HepG2 (cell line): Measurements from ENCODE around the gene MPG. TPM values are rescaled to one million over a fixed set of nuclear protein-coding genes. Genes with fewer than 3 reads are reported as not detected.

Experiments used
- AGO2 ChIP-seq: fragments of 200-400 bp; formaldehyde crosslinking; optimal IDR thresholded peaks from 2 replicates; pipeline ENCODE3; 2017; ENCODE audit warnings: mild to moderate bottlenecking, low read depth, low read length, moderate library complexity
- AKAP8 ChIP-seq: sonication (generic); formaldehyde crosslinking; IDR thresholded peaks from 2 replicates; pipeline ENCODE4 v1.5.1; 2020; ENCODE audit warnings: mild to moderate bottlenecking, missing genetic modification reagents
- ERF ChIP-seq: IDR thresholded peaks from 2 replicates; pipeline ENCODE4 v1.6.1; 2018; ENCODE audit warnings: missing biosample characterization, missing genetic modification reagents
- IKZF4 ChIP-seq: sonication (generic); formaldehyde crosslinking; IDR thresholded peaks from 2 replicates; pipeline ENCODE4 v1.5.1; 2020; ENCODE audit warnings: borderline replicate concordance, mild to moderate bottlenecking, low read depth, missing genetic modification reagents; ENCODE audit errors: not compliant biosample characterization
- KDM2A ChIP-seq: sonication (generic); formaldehyde crosslinking; IDR thresholded peaks from 2 replicates; pipeline ENCODE4 v1.4.0; 2020; ENCODE audit warnings: low read depth, missing genetic modification reagents, borderline replicate concordance
- SALL1 ChIP-seq: sonication (generic); formaldehyde crosslinking; IDR thresholded peaks from 2 replicates; pipeline ENCODE4 v1.8.0; 2022; ENCODE audit warnings: mild to moderate bottlenecking, missing genetic modification reagents
- TBL1XR1 ChIP-seq: fragments of 150-350 bp; IDR thresholded peaks from 2 replicates; pipeline ENCODE4 v1.6.1; 2014; ENCODE audit warnings: borderline replicate concordance, low read length; ENCODE audit not compliant: partially characterized antibody
- TEAD3 ChIP-seq: optimal IDR thresholded peaks from 2 replicates; pipeline ENCODE3; 2016; ENCODE audit warnings: borderline replicate concordance
- ZBTB4 ChIP-seq: sonication (generic); formaldehyde crosslinking; IDR thresholded peaks from 2 replicates; pipeline ENCODE4 v1.4.0; 2020; ENCODE audit warnings: missing genetic modification reagents, mild to moderate bottlenecking, borderline replicate concordance
- ZNF101 ChIP-seq: sonication (generic); formaldehyde crosslinking; IDR thresholded peaks from 2 replicates; pipeline ENCODE4 v1.4.0; 2020; ENCODE audit warnings: mild to moderate bottlenecking, low read depth, missing genetic modification reagents, borderline replicate concordance
- ZNF124 ChIP-seq: sonication (generic); formaldehyde crosslinking; IDR thresholded peaks from 2 replicates; pipeline ENCODE4 v1.4.0; 2020; ENCODE audit warnings: missing genetic modification reagents
- ZNF205 ChIP-seq: IDR thresholded peaks from 2 replicates; pipeline ENCODE4 v1.6.1; 2018; ENCODE audit warnings: missing biosample characterization, missing genetic modification reagents
- ZNF274 ChIP-seq: sonication (generic); formaldehyde crosslinking; IDR thresholded peaks from 2 replicates; pipeline ENCODE4 v1.5.1; 2020; ENCODE audit warnings: mild to moderate bottlenecking, missing genetic modification reagents
- ZNF496 ChIP-seq: sonication (generic); formaldehyde crosslinking; IDR thresholded peaks from 2 replicates; pipeline ENCODE4 v1.8.1; 2023; ENCODE audit warnings: mild to moderate bottlenecking, moderate library complexity, missing genetic modification reagents; ENCODE audit not compliant: insufficient replicate concordance
- ZNF687 ChIP-seq: sonication (generic); formaldehyde crosslinking; IDR thresholded peaks from 2 replicates; pipeline ENCODE4 v1.5.1; 2020; ENCODE audit warnings: mild to moderate bottlenecking, missing genetic modification reagents, moderate library complexity
- polyA plus RNA-seq, 8 experiments: library from polyadenylated mRNA; depleted of rRNA in 3 of 8; stranded (reverse) in 7 of 8; unstranded in 1 of 8; fragments of >200 nt; fragmentation: Illumina TruSeq in 4 of 8; extraction: Trizol in 4 of 8; gene quantifications; 2 replicates each; pipeline versions ENCODE4 v1.2.1 to v1.2.3, GENCODE V29; 2011 to 2016; ENCODE audit warnings: low read depth in 4 of 8, missing spikeins in 1 of 8, mixed read lengths in 1 of 8; ENCODE audit not compliant: insufficient read depth in 1 of 8
- total RNA-seq, 5 experiments: library from RNA; depleted of rRNA; stranded (reverse); fragments of >200 nt; fragmentation: Illumina TruSeq; extraction: Trizol; gene quantifications; 2 replicates each; pipeline ENCODE4 v1.2.3, GENCODE V29; 2016; ENCODE audit warnings: low read depth in 1 of 5
- TF ChIP-seq, protein P1 (sequence below): sonication (generic); formaldehyde crosslinking; IDR thresholded peaks from 2 replicates; pipeline ENCODE4 v1.5.0; 2020; ENCODE audit warnings: mild to moderate bottlenecking, missing genetic modification reagents, borderline replicate concordance

Gene MPG
- total and polyA plus RNA-seq, 2 of the 13 experiments (the other 11 are each of a cell fraction or from before 2014, with no cell fraction given), result 59.1 to 62.5 TPM

DNA sequence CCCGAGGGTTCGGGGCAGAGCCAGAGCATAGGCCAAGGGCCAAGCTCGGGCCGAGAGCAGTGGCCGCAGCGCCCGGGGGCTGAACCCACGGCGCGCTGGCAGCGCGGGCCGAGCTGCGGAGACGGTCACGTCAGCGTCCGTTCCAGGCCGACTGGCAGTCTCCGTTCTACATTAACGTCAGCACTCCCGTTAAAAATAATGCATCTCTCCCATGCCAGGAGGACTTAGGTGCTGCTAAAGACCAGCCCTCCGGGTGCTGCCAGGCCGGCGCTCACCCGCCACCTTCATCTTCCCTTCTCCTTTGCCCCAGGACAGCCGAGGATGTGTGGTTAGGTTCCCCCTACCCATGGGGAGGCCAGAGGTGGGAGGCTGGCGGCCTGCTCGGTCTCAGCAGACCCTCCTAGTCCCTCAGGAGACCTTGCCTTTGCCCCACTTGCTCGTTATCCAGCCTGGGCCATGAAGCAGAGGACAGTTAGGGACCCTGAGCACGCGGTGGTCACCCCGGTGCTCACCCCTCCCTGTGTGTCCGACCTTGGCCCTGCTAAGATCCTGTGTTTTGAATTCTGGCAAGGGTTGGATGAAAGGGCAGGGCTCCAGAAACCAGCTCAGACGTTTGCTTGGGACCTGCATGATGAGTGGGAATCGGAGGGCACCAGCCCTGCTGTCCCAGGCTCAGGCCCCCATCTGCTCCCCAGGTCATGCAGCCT lies 572 bp downstream of the MPG start (continued):
- peak; percentile 51 for TF ChIP-seq ZNF687 (CRISPR knock-in tag)
- no peak for TF ChIP-seq ZNF101 (CRISPR knock-in tag)
- 0 out of 2 replicates have a peak, but pooled peaks have one; percentile 22 for TF ChIP-seq ERF (CRISPR knock-in tag)
- TF ChIP-seq TBL1XR1, result no peak
- TF ChIP-seq ZNF205 (CRISPR knock-in tag), result 0 out of 2 replicates have a peak, but pooled peaks have one; percentile 37
- peak; percentile 23 for TF ChIP-seq AGO2
- 0 out of 2 replicates have a peak, but pooled peaks have one; percentile 1 for TF ChIP-seq AKAP8 (CRISPR knock-in tag)
- TF ChIP-seq, protein P1, sequence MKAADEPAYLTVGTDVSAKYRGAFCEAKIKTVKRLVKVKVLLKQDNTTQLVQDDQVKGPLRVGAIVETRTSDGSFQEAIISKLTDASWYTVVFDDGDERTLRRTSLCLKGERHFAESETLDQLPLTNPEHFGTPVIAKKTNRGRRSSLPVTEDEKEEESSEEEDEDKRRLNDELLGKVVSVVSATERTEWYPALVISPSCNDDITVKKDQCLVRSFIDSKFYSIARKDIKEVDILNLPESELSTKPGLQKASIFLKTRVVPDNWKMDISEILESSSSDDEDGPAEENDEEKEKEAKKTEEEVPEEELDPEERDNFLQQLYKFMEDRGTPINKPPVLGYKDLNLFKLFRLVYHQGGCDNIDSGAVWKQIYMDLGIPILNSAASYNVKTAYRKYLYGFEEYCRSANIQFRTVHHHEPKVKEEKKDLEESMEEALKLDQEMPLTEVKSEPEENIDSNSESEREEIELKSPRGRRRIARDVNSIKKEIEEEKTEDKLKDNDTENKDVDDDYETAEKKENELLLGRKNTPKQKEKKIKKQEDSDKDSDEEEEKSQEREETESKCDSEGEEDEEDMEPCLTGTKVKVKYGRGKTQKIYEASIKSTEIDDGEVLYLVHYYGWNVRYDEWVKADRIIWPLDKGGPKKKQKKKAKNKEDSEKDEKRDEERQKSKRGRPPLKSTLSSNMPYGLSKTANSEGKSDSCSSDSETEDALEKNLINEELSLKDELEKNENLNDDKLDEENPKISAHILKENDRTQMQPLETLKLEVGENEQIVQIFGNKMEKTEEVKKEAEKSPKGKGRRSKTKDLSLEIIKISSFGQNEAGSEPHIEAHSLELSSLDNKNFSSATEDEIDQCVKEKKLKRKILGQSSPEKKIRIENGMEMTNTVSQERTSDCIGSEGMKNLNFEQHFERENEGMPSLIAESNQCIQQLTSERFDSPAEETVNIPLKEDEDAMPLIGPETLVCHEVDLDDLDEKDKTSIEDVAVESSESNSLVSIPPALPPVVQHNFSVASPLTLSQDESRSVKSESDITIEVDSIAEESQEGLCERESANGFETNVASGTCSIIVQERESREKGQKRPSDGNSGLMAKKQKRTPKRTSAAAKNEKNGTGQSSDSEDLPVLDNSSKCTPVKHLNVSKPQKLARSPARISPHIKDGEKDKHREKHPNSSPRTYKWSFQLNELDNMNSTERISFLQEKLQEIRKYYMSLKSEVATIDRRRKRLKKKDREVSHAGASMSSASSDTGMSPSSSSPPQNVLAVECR (CRISPR knock-in tag), result 0 out of 2 replicates have a peak, but pooled peaks have one; percentile 30
- TF ChIP-seq IKZF4 (CRISPR knock-in tag), result peak; percentile 47
- TF ChIP-seq TEAD3, result peak; percentile 27
- 0 out of 2 replicates have a peak, but pooled peaks have one; percentile 18 for TF ChIP-seq ZBTB4 (CRISPR knock-in tag)
- TF ChIP-seq ZNF124, result 0 out of 2 replicates have a peak, but pooled peaks have one; percentile 17
- TF ChIP-seq KDM2A (CRISPR knock-in tag), result peak; percentile 54; the same call in 1 of the 2 replicates
- TF ChIP-seq ZNF496, result no peak
- TF ChIP-seq SALL1 (CRISPR knock-in tag), result peak; percentile 25; the same call in 1 of the 2 replicates
- TF ChIP-seq ZNF274 (CRISPR knock-in tag), result 0 out of 2 replicates have a peak, but pooled peaks have one; percentile 44
